Activated naive CD4-positive, alpha-beta T cell treated with anti-CD3 and anti-CD28 coated beads for 36 hours (primary cell): ENCODE results near the gene RANBP10. TPM values are rescaled to one million over a fixed set of nuclear protein-coding genes. Genes with fewer than 3 reads are reported as not detected.
A peak's percentile ranks its signal among the peaks of the same experiment; 100 is the strongest.

Experiments
- CTCF ChIA-PET: fragments of 350-600 bp; sonication (Branson Sonifier 250); formaldehyde crosslinking; loops from one replicate; lab custom pipeline; 2021; ENCODE audit warnings: antibody characterized with exemption; lab: Charles Lee
- DNase-seq: peaks from one replicate; pipeline ENCODE4 v3.0.0-alpha.2; 2020
- H3K27ac Mint-ChIP-seq: one replicate; pipeline ENCODE4 v1.8.0; 2021; ENCODE audit warnings: mild to moderate bottlenecking, mixed read lengths
- H3K27me3 Mint-ChIP-seq: one replicate; pipeline ENCODE4 v1.8.0; 2021; ENCODE audit warnings: low read depth, mixed read lengths
- H3K36me3 Mint-ChIP-seq: one replicate; pipeline ENCODE4 v1.8.0; 2021; ENCODE audit warnings: low read depth, mixed read lengths
- H3K4me1 Mint-ChIP-seq: one replicate; pipeline ENCODE4 v1.8.0; 2021; ENCODE audit warnings: low read depth, mixed read lengths
- H3K4me3 Mint-ChIP-seq: one replicate; pipeline ENCODE4 v1.8.0; 2021; ENCODE audit warnings: mild to moderate bottlenecking, moderate library complexity, mixed read lengths
- H3K9me3 Mint-ChIP-seq: one replicate; pipeline ENCODE4 v1.8.0; 2021; ENCODE audit warnings: mixed read lengths
- intact Hi-C: fragments of 100-400 bp; cut with micrococcal nuclease; formaldehyde crosslinking; loops from one replicate; pipeline ENCODE4 v1.15.1; 2023
- total RNA-seq, 2 experiments: library from RNA; stranded (reverse); gene quantifications; one replicate each; pipeline ENCODE4 v1.2.3, GENCODE V29; 2021

The RANBP10 gene
- total RNA-seq, 2 experiments from 2014 or later: 12.4 to 16.1 TPM

DNA sequence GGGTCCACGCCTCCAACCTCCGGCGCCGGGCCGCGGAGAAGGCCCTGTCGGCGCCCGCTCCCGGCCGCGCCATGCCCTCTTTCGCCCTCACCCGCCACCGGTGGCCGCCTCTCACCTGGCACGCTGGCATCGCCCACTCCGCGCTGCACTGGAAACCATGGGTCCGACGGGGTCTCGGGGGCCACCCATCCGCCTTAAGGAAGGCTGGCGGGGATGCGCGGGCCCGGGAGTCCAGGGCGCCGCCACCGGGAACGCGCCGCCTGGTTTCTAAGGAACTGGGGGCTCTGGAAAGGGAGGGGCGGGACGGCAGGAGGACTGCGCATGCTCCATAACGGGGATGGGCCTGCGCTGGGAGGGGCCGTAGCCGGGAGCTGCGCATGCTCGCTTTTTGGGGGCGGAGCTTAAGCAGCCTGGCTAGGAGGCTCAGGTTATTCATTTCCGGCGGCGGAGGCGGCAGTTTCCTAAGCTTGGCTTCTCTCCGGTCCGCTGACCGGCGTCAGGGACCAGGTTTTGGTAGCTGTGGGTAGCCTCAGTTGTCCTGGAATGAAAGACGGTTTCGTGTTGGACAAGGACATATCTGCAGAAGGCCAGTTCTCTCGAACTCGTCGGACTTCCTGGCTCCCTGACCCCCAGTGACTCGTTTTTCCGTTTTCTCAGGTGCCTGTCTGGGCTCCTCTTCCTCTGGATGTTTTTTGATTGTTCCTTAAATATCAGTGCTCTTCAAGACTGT lies 87.1 kb downstream of the RANBP10 start, which contains the start of gene GFOD2:
Gene GFOD2 (minus strand): TSS at position 269 of the 730 bp plus-strand sequence. CDS start 33,601 bp downstream, outside the sequence.
- Mint-ChIP-seq H3K27me3 (no peaks in the 10 kb centered on the region), H3K4me1 (peaks cover 36% of the 10 kb centered on the region), H3K9me3 (no peaks in the 10 kb centered on the region), H3K27ac (peak within 1 kb of the TSS; percentile 96), H3K36me3 (peaks cover 2% of the 10 kb centered on the region), H3K4me3 (peak within 1 kb of the TSS; percentile 96)
- intact Hi-C loops: loop anchor here (1.0 to 5.0 kb wide), 6 partner anchors 16 to 238 kb away; partner anchors contain the start of genes ACD, ATP6V0D1, PARD6A and RANBP10
- DNase-seq: peak; percentile 99
- CTCF ChIA-PET: interaction anchor here (0.6 to 2.2 kb wide), 7 partner anchors 10 to 198 kb away, joined by 3 to 9 read pairs (median 3); no protein-coding TSS in a partner anchor

DNA sequence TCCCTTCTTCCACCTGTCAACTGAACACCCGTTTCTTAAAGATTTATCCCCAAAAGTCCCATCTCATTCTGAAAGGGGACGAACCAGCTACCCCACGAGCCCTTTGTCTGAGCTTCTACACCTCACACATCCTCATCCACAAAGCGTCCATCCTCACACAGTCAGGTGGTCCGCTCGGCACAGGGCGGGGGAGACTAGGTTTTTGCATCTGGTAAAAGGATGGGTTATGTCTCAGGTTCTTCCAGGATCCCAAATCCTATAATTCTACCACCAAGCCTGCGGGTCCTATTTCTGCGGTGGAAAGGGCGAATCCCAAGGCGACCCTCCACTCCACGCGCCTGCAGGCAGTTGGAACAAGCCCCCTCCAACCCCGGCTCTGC lies 87.7 kb downstream of the RANBP10 start:
- CTCF ChIA-PET: interaction anchor here (0.6 to 2.2 kb wide), 5 partner anchors 11 to 197 kb away, joined by 3 to 9 read pairs (median 3); no protein-coding TSS in a partner anchor
- Mint-ChIP-seq H3K27ac (no peak overlapping the region), H3K4me1 (peaks cover 36% of the 10 kb centered on the region)

GRCh38 chr16:67716097-67716496 lies 90.3 kb downstream of the RANBP10 start:
- no peaks in the 10 kb centered on the region for H3K9me3 Mint-ChIP-seq
- H3K4me1 Mint-ChIP-seq: peaks cover 40% of the 10 kb centered on the region
- H3K36me3 Mint-ChIP-seq: peaks cover 2% of the 10 kb centered on the region
- intact Hi-C loops: loop anchor here (5.0 kb wide), 1 partner anchor 194 kb away; no protein-coding TSS in a partner anchor
- DNase-seq: no peak
- CTCF ChIA-PET: interaction anchor here (0.6 to 1.2 kb wide), 3 partner anchors 49 to 463 kb away, joined by 3 read pairs; no protein-coding TSS in a partner anchor
- no peaks in the 10 kb centered on the region for H3K27me3 Mint-ChIP-seq
- H3K27ac Mint-ChIP-seq: no peak overlapping the region
- no peak overlapping the region for H3K4me3 Mint-ChIP-seq

More for the DNA sequence above, 87.7 kb downstream of the RANBP10 start:
- peak overlapping the region; percentile 96 for H3K4me3 Mint-ChIP-seq
- H3K9me3 Mint-ChIP-seq: no peaks in the 10 kb centered on the region
- intact Hi-C loops: loop anchor here (1.0 to 5.0 kb wide), 6 partner anchors 15 to 237 kb away; partner anchors contain the start of genes ACD, ATP6V0D1, PARD6A and RANBP10
- H3K36me3 Mint-ChIP-seq: peaks cover 2% of the 10 kb centered on the region
- H3K27me3 Mint-ChIP-seq: no peaks in the 10 kb centered on the region
- peak; percentile 38 for DNase-seq

GRCh38 chr16:67714522-67714921 lies 91.8 kb downstream of the RANBP10 start:
- Mint-ChIP-seq H3K4me1 (peaks cover 28% of the 10 kb centered on the region), H3K4me3 (no peak overlapping the region), H3K27ac (no peak overlapping the region), H3K36me3 (peaks cover 2% of the 10 kb centered on the region), H3K9me3 (no peaks in the 10 kb centered on the region), H3K27me3 (no peaks in the 10 kb centered on the region)
- CTCF ChIA-PET: interaction anchor here (0.5 to 1.1 kb wide), 4 partner anchors 16 to 128 kb away, joined by 3 to 5 read pairs (median 4); no protein-coding TSS in a partner anchor
- intact Hi-C loops: no loop called here
- no peak for DNase-seq

DNA sequence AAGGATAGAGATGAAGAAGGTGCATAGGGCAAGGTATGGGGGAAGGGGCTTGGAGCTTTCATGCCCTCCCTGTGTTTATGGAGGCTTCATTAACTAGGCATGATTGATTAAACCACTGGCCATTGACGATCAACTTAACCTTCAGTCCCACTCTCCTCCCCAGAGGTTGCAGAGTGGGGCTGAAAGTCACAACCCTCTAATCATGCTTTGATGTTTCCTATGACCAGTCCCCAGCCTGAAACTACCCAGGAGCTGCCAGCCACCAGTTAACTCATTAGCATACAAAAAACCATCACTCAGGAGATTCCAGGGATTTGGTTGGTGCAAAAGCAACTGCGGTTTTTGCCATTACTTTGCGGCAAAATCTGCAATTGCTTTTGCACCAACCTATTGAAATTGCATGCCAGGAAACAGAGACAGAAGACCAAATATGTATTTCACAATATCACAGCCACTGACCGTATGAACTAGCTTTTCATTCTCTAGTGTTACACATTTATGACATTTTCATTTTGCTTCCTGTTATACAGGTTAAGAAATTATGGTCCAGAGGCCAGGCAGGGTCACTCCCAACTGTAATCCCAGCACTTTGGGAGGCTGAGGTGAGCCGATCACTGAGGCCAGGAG lies 92.6 kb downstream of the RANBP10 start:
- peaks cover 28% of the 10 kb centered on the region for H3K4me1 Mint-ChIP-seq
- H3K36me3 Mint-ChIP-seq: peaks cover 2% of the 10 kb centered on the region

GRCh38 chr16:67710607-67711006 lies 95.8 kb downstream of the RANBP10 start:
- Mint-ChIP-seq H3K9me3 (no peaks in the 10 kb centered on the region), H3K4me1 (peaks cover 4% of the 10 kb centered on the region), H3K27ac (no peak overlapping the region), H3K36me3 (no peaks in the 10 kb centered on the region), H3K27me3 (no peaks in the 10 kb centered on the region), H3K4me3 (no peak overlapping the region)
- CTCF ChIA-PET: no interaction called here
- intact Hi-C loops: no loop called here
- DNase-seq: no peak

More for the DNA sequence above, 92.6 kb downstream of the RANBP10 start:
- Mint-ChIP-seq H3K4me3 (no peak overlapping the region), H3K27ac (no peak overlapping the region), H3K27me3 (no peaks in the 10 kb centered on the region), H3K9me3 (no peaks in the 10 kb centered on the region)
- CTCF ChIA-PET: no interaction called here
- intact Hi-C loops: no loop called here
- no peak for DNase-seq

DNA sequence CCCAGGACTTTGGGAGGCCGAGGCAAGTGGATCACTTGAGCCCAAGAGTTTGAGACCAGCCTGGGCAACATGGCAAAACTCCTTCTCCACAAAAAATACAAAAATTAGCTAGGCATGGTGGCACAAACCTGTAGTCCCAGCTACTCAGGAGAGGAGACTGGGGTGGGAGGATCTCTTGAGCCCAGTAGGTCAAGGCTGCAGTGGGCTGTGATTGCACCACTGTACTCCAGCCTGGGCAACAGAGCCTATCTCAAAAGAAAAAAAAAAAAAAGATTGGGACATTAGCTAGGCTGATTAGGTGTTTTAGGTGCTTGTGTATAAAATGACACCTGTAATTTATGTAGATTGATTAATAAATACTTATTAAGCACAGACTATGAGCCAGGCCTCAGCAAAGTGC lies 97.3 kb downstream of the RANBP10 start:
- intact Hi-C loops: no loop called here

DNA sequence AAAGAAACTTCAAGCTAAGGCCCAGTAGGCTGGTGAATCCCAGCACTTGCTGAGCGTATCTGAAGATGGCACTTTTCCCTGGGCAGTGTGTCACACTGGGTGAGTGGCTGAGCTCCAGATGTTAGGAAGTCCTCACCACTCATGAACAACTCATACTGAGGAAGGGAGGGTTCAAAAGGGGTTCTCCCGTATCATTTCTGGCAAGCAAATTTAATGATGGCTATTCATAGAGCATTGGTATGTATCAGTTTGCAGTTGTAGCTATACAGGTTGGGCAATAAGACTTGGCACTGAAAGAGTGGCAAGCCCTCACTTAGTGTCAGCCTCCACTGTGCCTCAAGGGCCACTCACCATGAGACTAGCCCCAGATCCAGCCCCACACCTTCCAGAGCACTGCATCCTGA lies 98.0 kb downstream of the RANBP10 start:
- no peak overlapping the region for H3K4me3 Mint-ChIP-seq
- no peaks in the 10 kb centered on the region for H3K9me3 Mint-ChIP-seq
- H3K36me3 Mint-ChIP-seq: no peaks in the 10 kb centered on the region

More for the DNA sequence above, 97.3 kb downstream of the RANBP10 start:
- Mint-ChIP-seq H3K9me3 (no peaks in the 10 kb centered on the region), H3K4me1 (peaks cover 13% of the 10 kb centered on the region), H3K27me3 (no peaks in the 10 kb centered on the region), H3K36me3 (no peaks in the 10 kb centered on the region), H3K4me3 (no peak overlapping the region), H3K27ac (no peak overlapping the region)
- no peak for DNase-seq
- CTCF ChIA-PET: no interaction called here

GRCh38 chr16:67707790-67708189 lies 98.6 kb downstream of the RANBP10 start:
- no peak overlapping the region for H3K27ac Mint-ChIP-seq
- no peak for DNase-seq
- peaks cover 23% of the 10 kb centered on the region for H3K4me1 Mint-ChIP-seq
- intact Hi-C loops: no loop called here
- H3K4me3 Mint-ChIP-seq: no peak overlapping the region
- no peaks in the 10 kb centered on the region for H3K27me3 Mint-ChIP-seq
- CTCF ChIA-PET: no interaction called here
- H3K9me3 Mint-ChIP-seq: no peaks in the 10 kb centered on the region
- H3K36me3 Mint-ChIP-seq: no peaks in the 10 kb centered on the region

More for the DNA sequence above, 98.0 kb downstream of the RANBP10 start:
- CTCF ChIA-PET: no interaction called here
- intact Hi-C loops: no loop called here
- Mint-ChIP-seq H3K4me1 (peaks cover 19% of the 10 kb centered on the region), H3K27me3 (no peaks in the 10 kb centered on the region), H3K27ac (no peak overlapping the region)
- no peak for DNase-seq

- CTCF ChIA-PET: no interaction called here
Observed at GRCh38 chr16:67707210-67707609, 99.2 kb downstream of the RANBP10 start.

GRCh38 chr16:67704110-67704509 lies 102.2 kb downstream of the RANBP10 start:
- Mint-ChIP-seq H3K9me3 (no peaks in the 10 kb centered on the region), H3K27ac (peak overlapping the region; percentile 10), H3K4me1 (peaks cover 20% of the 10 kb centered on the region), H3K27me3 (no peaks in the 10 kb centered on the region), H3K4me3 (no peak overlapping the region), H3K36me3 (no peaks in the 10 kb centered on the region)
- DNase-seq: no peak
- CTCF ChIA-PET: interaction anchor here (0.7 to 2.5 kb wide), 2 partner anchors 113 to 183 kb away, joined by 3 to 6 read pairs; no protein-coding TSS in a partner anchor
- intact Hi-C loops: no loop called here

More at GRCh38 chr16:67707210-67707609, 99.2 kb downstream of the RANBP10 start:
- intact Hi-C loops: no loop called here
- DNase-seq: no peak
- H3K9me3 Mint-ChIP-seq: no peaks in the 10 kb centered on the region
- peaks cover 23% of the 10 kb centered on the region for H3K4me1 Mint-ChIP-seq
- H3K27me3 Mint-ChIP-seq: no peaks in the 10 kb centered on the region
- H3K36me3 Mint-ChIP-seq: no peaks in the 10 kb centered on the region
- no peak overlapping the region for H3K27ac Mint-ChIP-seq
- no peak overlapping the region for H3K4me3 Mint-ChIP-seq

DNA sequence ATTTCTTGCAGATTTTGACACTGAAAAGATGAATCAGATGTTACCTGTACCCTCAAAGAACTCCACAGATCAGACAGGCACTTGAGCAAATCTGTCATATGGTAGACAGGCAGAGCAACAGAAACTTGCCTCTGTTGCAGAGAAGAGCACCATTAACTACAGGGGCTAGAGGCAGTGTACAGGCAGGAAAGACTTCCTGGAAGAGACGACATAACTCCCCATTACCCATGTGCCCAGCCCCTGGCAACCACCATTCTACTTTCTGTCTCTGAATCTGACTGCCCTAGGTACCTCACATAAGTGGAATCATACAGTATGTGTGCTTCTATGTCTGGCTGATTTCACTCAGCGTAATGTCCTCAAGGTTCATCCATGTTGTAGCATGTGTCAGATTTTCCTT lies 102.7 kb downstream of the RANBP10 start:
- peak; percentile 50 for DNase-seq
- no peak overlapping the region for H3K4me3 Mint-ChIP-seq

More for the DNA sequence above, 102.7 kb downstream of the RANBP10 start:
- peaks cover 20% of the 10 kb centered on the region for H3K4me1 Mint-ChIP-seq
- intact Hi-C loops: loop anchor here (1.0 kb wide), 1 partner anchor 16 kb away; the partner anchor contains the start of gene GFOD2
- H3K27me3 Mint-ChIP-seq: no peaks in the 10 kb centered on the region
- CTCF ChIA-PET: no interaction called here
- H3K36me3 Mint-ChIP-seq: peaks cover 1% of the 10 kb centered on the region
- no peaks in the 10 kb centered on the region for H3K9me3 Mint-ChIP-seq
- H3K27ac Mint-ChIP-seq: peak overlapping the region; percentile 10
